Kidney epithelial cell (primary cell): ENCODE measurements around the gene IL37. TPM values are rescaled to one million over a fixed set of nuclear protein-coding genes. Genes with fewer than 3 reads are reported as not detected.

Experiments used
- DNase-seq: peaks from one replicate; pipeline ENCODE4 v3.0.0-alpha.2; 2010; ENCODE audit warnings: low read depth
- H3K27me3 ChIP-seq: 2 replicates; pipeline ENCODE4 v1.6.0; 2011; ENCODE audit warnings: low read length; ENCODE audit not compliant: control insufficient read depth, insufficient read depth
- H3K36me3 ChIP-seq: 2 replicates; pipeline ENCODE4 v1.5.1; 2011; ENCODE audit warnings: low read length; ENCODE audit not compliant: control insufficient read depth, insufficient read depth
- H3K4me3 ChIP-seq: 2 replicates; pipeline ENCODE4 v1.5.1; 2011; ENCODE audit warnings: low read depth, mild to moderate bottlenecking, control low read depth, low read length
- CTCF ChIP-seq: IDR thresholded peaks from 2 replicates; pipeline ENCODE4 v1.5.1; 2011; ENCODE audit warnings: mild to moderate bottlenecking, moderate library complexity, low read length, control low read depth, inconsistent platforms; ENCODE audit not compliant: insufficient read depth, poor library complexity, severe bottlenecking
- total RNA-seq: library from RNA; depleted of rRNA; stranded (reverse); fragments of >200 nt; gene quantifications from 2 replicates; pipeline ENCODE4 v1.2.3, GENCODE V29; 2015

Gene IL37
- total RNA-seq, 1 donor from 2014 or later: not detected

DNA sequence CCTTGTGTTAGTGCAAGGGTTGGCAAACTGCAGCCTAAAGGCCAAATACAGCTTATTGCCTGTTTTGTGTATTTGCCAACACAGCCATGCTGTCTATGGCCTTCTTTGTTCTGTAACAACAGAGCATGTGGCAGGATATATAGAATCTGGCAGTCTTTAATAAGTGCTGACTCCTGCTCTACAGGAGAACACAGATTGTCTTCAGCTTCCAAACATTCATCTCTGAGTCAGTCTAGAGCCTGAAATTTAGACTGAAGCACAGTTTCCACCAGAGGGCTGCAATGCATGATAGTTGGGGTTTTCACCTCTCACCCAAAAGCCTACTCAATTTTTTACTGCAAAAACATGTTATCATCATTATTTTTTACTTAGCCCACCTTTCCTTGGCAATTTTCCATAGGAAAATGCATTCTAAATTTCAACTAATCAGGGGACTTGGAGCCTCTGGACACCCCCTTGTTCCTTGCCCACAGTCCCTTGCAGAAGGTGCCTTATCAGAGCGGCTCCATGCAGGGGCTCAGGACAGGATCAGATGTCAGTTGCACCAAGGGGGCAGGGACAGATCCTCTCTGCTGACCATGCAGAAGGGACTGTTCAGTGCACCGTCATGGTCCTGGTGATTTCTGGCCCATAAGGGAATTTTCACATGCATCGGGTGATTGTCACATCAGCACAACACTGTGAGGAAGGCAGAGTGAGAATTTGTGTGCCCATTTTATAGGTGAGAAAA lies 12.4 kb downstream of the IL37 start:
- no peak overlapping the region for H3K4me3 ChIP-seq
- peaks cover 3% of the 10 kb centered on the region for H3K27me3 ChIP-seq
- no peak for TF ChIP-seq CTCF
- H3K36me3 ChIP-seq: no peaks in the 10 kb centered on the region
- no peak for DNase-seq

DNA sequence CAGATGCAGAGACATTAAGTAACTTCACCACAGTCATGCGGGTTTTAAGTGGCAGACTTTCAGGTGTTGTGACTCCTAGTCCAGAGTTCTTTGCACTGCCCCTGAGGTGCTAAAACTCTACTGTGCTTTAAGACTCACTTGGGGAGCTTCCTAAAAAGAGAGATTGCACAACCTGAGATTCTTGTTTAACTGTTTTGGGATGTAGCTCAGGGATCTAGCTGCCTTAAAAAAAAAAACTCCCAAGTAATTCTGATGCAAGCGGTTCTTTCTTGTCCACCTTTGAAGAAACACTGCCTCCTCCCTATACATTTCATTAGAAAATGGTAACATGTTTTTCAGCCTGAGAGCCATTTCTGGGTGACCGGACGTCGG lies 13.0 kb downstream of the IL37 start:
- no peak for TF ChIP-seq CTCF
- Histone ChIP-seq H3K4me3 (no peak overlapping the region), H3K27me3 (peaks cover 3% of the 10 kb centered on the region), H3K36me3 (no peaks in the 10 kb centered on the region)
- no peak for DNase-seq

- no peaks in the 10 kb centered on the region for H3K36me3 ChIP-seq
- H3K4me3 ChIP-seq: no peak overlapping the region
- DNase-seq: no peak
- TF ChIP-seq CTCF: no peak
- H3K27me3 ChIP-seq: peaks cover 3% of the 10 kb centered on the region
Measured at GRCh38 chr2:112924360-112924759, 13.4 kb downstream of the IL37 start.

DNA sequence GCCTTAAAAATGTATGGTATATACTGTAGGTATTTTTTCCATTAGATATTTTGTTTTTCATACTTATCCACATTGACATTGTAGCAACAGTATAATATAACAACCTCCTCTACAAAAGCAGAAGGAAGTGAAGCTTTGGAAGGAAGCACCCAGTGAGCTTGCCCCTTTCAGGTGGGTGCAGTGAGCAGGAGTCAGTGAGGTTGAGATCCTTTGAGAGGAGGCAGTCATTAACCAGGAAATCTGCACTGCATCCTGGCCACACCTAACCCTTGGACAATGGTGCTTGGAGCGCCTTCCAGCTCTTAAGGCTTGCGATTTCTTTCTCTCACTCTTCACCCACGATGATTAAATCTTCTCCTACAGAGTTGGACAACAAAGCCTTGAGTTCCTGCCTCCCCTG lies 13.9 kb downstream of the IL37 start:
- no peak for DNase-seq
- Histone ChIP-seq H3K4me3 (no peak overlapping the region), H3K36me3 (no peaks in the 10 kb centered on the region), H3K27me3 (peaks cover 3% of the 10 kb centered on the region)
- no peak for TF ChIP-seq CTCF

- Histone ChIP-seq H3K27me3 (peaks cover 3% of the 10 kb centered on the region), H3K4me3 (no peak overlapping the region), H3K36me3 (no peaks in the 10 kb centered on the region)
- TF ChIP-seq CTCF: no peak
- DNase-seq: no peak
Measured at GRCh38 chr2:112926707-112927106, 15.7 kb downstream of the IL37 start.

- Histone ChIP-seq H3K4me3 (no peak overlapping the region), H3K36me3 (no peaks in the 10 kb centered on the region), H3K27me3 (peaks cover 3% of the 10 kb centered on the region)
- DNase-seq: no peak
- TF ChIP-seq CTCF: no peak
Measured at GRCh38 chr2:112927745-112928144, 16.8 kb downstream of the IL37 start.
